HG03139 (cell line): ENCODE measurements around the gene NTN1.
"Not testable (repeated sequence)": the region's sequence is repeated elsewhere in the genome, so short reads cannot be mapped to it uniquely, and the experiment has no call there.

Source experiments
- ATAC-seq: cut with Tn5 transposase; IDR thresholded peaks from one replicate; pipeline ENCODE4 v1.9.1; 2021; ENCODE audit not compliant: unreplicated experiment

NTN1 gene

DNA sequence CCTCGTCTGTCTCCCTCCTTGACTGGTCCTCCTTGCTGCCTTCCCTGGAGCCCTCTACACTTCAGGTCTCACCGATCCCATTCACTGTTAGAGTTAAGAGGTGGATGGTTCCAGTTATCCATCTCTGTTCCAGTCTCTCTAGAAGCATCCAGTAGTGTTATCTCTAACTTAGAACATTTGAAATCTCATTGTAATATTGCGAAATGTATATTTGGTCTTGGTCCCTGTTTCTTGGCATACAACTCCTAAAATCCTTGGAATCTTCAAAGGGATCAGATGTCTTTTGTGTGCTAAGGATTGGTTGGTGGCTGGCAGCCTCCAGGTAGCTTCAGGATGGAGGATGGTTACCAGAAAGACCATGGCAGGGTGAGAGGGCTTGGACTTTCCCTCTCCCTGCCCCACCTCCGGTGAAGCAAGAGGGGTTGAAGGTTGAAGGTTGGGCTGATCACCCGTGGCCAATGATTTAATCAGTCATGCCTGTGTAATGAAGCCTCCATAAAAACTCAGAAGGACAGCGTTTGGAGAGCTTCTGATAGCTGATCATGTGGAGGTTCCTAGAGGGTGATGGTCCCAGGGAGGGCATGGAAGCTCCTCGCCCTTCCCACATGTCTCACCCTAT, 59.1 kb downstream of the NTN1 start:
- ATAC-seq, result no peak

GRCh38 chr17:9080983-9081382, 59.7 kb downstream of the NTN1 start:
- no peak for ATAC-seq

DNA sequence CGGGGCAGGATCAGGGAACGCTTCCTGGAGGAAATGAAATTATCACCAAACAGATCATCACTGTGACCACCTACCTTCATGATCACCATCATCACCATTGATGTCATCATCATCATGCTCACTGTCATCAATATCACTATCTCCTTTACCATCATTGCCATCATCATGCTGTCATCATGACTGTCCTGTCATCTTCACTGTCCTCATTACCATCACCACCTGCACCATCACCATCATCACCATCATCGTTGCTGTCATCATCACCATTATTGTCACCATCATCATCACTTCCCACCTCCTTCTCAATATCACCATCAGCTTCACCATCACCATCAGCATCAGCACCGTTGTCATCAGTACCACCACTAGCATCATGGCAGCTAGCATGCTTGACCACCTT, 65.3 kb downstream of the NTN1 start:
- no peak for ATAC-seq

GRCh38 chr17:9087921-9088320, 66.6 kb downstream of the NTN1 start:
- ATAC-seq, result no peak

GRCh38 chr17:9090641-9091096, 69.4 kb downstream of the NTN1 start:
- ATAC-seq, result no peak

- no peak for ATAC-seq
These were observed 72.9 kb downstream of the NTN1 start for GRCh38 chr17:9094193-9094592.

DNA sequence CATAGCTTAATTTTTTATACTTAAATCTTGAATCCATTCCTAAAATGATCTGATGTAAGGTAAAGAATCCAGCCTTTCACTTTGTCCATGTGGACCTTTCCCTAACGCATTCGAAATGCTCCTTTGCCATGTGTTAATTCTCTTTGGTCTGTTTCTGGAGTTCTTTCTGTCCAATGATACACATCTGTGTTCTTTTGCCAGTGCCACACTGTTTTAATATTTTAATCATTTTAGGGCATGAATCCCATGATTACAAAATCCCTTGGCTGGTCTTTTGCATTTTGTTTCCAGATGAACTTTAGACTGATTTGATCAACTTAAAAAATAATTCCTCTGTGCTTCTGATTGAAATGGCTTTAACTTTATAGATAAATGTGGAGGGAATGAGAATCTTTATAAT, 74.1 kb downstream of the NTN1 start:
- ATAC-seq, result no peak

GRCh38 chr17:9098242-9098825, 77.0 kb downstream of the NTN1 start:
- no peak for ATAC-seq

GRCh38 chr17:9101356-9101755, 80.0 kb downstream of the NTN1 start:
- ATAC-seq, result no peak

DNA sequence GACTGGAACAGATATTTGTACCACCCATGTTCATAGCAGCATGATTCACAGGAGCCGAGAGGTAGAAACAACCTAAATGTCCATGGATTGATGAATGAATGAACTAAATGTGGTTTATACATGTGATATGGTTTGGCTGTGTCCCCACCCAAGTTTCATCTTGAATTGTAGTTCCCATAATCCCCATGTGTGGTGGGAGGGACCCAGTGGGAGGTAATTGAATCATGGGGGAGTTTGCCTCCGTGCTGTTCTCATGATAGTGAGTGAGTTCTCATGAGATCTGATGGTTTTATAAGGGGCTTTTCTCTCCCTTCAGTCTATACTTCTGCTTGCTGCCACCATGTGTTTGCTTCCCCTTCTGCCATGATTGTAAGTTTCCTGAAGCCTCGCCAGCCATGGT, 81.9 kb downstream of the NTN1 start:
- ATAC-seq, result not testable (repeated sequence)

GRCh38 chr17:9104370-9105041, 83.2 kb downstream of the NTN1 start:
- ATAC-seq, result no peak

GRCh38 chr17:9105068-9105868, 84.0 kb downstream of the NTN1 start:
- no peak for ATAC-seq

DNA sequence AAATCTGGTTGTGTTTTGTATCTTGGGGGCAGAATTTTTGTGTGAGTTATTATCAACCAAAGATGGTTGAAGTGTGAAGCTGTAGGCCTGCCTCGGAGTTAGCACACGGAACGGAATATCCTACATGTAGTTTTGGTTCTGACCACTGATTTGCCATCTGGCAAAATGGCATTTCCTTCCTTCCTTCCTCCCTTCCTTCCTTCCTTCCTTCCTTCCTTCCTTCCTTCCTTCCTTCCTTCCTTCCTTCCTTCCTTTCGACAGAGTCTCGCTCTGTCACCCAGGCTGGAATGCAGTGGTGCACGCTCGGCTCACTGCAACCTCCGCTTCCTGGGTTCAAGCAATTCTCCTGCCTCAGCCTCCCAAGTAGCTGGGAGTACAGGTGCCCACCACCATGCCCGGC, 85.0 kb downstream of the NTN1 start:
- ATAC-seq, result not testable (repeated sequence)

GRCh38 chr17:9107527-9107926, 86.2 kb downstream of the NTN1 start:
- ATAC-seq, result no peak

- no peak for ATAC-seq
These were observed 86.8 kb downstream of the NTN1 start for GRCh38 chr17:9108146-9108545.

- ATAC-seq, result no peak
These were observed 88.6 kb downstream of the NTN1 start for GRCh38 chr17:9109933-9110332.

DNA sequence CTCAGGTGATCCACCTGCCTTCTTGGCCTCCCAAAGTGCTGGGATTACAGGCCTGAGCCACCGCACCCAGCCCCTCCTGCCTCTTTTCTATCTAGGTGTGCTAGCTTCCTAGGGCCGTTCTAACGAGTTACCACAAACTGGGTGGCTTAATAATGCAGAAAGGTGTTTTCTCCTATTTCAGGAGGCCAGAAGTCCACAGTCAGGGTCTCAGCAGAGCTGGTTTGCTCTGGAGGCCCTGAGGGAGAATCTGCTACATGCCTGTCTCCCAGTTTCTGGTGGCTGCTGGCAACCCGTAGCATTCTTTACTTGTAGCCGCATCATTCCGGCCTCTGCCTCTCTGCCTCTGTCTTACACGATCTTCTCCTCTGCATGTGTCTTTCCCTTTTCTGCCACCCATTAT, 89.2 kb downstream of the NTN1 start:
- no peak for ATAC-seq

- ATAC-seq, result no peak
These were observed 94.2 kb downstream of the NTN1 start for GRCh38 chr17:9115214-9116191.

DNA sequence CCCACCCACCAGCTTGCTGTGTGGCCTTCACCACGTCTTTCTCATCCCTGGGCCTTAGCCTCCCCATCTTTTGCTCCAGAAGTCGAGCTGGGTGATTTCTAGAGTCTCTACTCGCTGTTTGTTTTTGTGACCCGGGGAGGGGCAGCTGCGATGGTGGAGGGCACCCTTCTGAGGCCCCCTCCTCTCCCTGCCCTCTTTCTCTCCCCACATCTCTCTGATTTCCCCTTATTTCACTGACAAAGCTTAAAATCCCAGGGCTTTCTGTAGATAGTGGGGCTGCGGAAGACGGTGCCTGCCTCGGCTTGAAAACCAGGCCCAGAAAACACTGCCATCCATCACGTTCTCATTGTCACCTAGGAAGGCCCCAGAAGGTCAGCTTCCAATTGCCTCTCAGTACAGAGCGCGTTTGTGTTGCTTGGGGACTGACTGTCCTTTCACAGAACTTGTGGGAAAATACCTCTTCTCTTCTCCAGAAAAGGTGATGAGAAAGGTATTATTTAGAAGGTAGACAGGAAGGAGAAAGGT, 95.1 kb downstream of the NTN1 start:
- no peak for ATAC-seq

GRCh38 chr17:9116861-9117568, 95.7 kb downstream of the NTN1 start:
- ATAC-seq, result no peak
